Spleen (tissue), 11 donors: Measurements from ENCODE around the gene HGF. TPM values are rescaled to one million over a fixed set of nuclear protein-coding genes. Genes with fewer than 3 reads are reported as not detected.

ENCODE experiments used
- DNase-seq: peaks from one replicate; pipeline ENCODE4 v3.0.0-alpha.2; 2020
- H3K27ac ChIP-seq, 8 donors: fragments of 200-600 bp; sonication (generic) in 7 of 8; 1 replicate in 4 of 8; 2 replicates in 4 of 8; pipeline versions ENCODE4 v1.5.0 to v1.8.0; 2016 to 2021; ENCODE audit warnings: inconsistent platforms in 4 of 8, mild to moderate bottlenecking in 4 of 8, moderate library complexity in 1 of 8
- H3K27me3 ChIP-seq, 7 donors: fragments of 200-600 bp; sonication (generic) in 6 of 7; replicated peaks in 1 of 7; 1 replicate in 4 of 7; 2 replicates in 3 of 7; pipeline versions ENCODE4 v1.5.0 to v1.8.0; 2016 to 2021; ENCODE audit warnings: inconsistent platforms in 3 of 7, mild to moderate bottlenecking in 1 of 7
- H3K36me3 ChIP-seq, 6 donors: fragments of 200-600 bp; sonication (generic) in 5 of 6; 1 replicate in 4 of 6; 2 replicates in 2 of 6; pipeline versions ENCODE4 v1.5.0 to v1.8.0; 2016 to 2021; ENCODE audit warnings: inconsistent platforms in 2 of 6
- H3K4me1 ChIP-seq, 6 donors: fragments of 200-600 bp; sonication (generic) in 5 of 6; 1 replicate in 3 of 6; 2 replicates in 3 of 6; pipeline versions ENCODE4 v1.5.0 to v1.8.0; 2016 to 2021; ENCODE audit warnings: inconsistent platforms in 3 of 6
- H3K4me3 ChIP-seq, 8 donors: fragments of 200-600 bp; sonication (generic) in 7 of 8; 1 replicate in 4 of 8; 2 replicates in 4 of 8; pipeline versions ENCODE4 v1.5.0 to v1.8.0; 2016 to 2021; ENCODE audit warnings: inconsistent platforms in 4 of 8, mild to moderate bottlenecking in 4 of 8, moderate library complexity in 2 of 8
- H3K9me3 ChIP-seq, 8 donors: fragments of 200-600 bp; sonication (generic) in 7 of 8; 1 replicate in 4 of 8; 2 replicates in 4 of 8; pipeline versions ENCODE4 v1.5.0 to v1.8.0; 2016 to 2021; ENCODE audit warnings: inconsistent platforms in 4 of 8
- POLR2A ChIP-seq, 3 donors: fragments of 450-650 bp; IDR thresholded peaks; one replicate each; pipeline ENCODE4 v1.5.1; 2017; ENCODE audit warnings: antibody characterized with exemption in 3 of 3, mild to moderate bottlenecking in 1 of 3
- POLR2AphosphoS5 ChIP-seq, 3 donors: sonication (generic); formaldehyde crosslinking; IDR thresholded peaks; one replicate each; pipeline ENCODE4 v1.5.1; 2017; ENCODE audit warnings: antibody characterized with exemption in 3 of 3
- WGBS, 5 donors: extraction: QIAGEN DNeasy Blood & Tissue Kit in 3 of 5; methylation state at CpG; one replicate each; pipeline versions ENCODE4 v1.1.5 to v1.1.7; 2013 to 2018; 5-methylcytosine and 5-hydroxymethylcytosine counted together
- intact Hi-C: fragments of 100-400 bp; cut with DNase I; formaldehyde crosslinking; loops from one replicate; pipeline ENCODE4 v1.15.0; 2023; ENCODE audit warnings: low total_unique reads
- polyA plus RNA-seq, 3 donors: library from polyadenylated mRNA; stranded (reverse); fragments of 200-250 nt; gene quantifications; one replicate each; pipeline ENCODE4 v1.2.1, GENCODE V29; 2013
- total RNA-seq, 7 donors: library from RNA; depleted of rRNA in 3 of 7; stranded (reverse); fragments of >200 nt in 3 of 7; fragmentation: NEBNext Ultra II Directional in 4 of 7; extraction: Animal tissue kit (Norgen Biotek cat#: 25700) in 4 of 7; gene quantifications; one replicate each; pipeline versions ENCODE4 v1.1.0 to v1.2.1, GENCODE V29; 2016 to 2021
- TF ChIP-seq, protein P1 (sequence below), 11 experiments: fragments of 200-600 bp in 7 of 11; fragments of 450-650 bp in 4 of 11; sonication (generic) in 4 of 11; IDR thresholded peaks in 8 of 11; conservative IDR thresholded peaks in 3 of 11; 1 replicate in 7 of 11; 2 replicates in 4 of 11; pipeline versions ENCODE4 v1.4.0 to v1.8.0; 2016 to 2021; ENCODE audit warnings: antibody characterized with exemption in 11 of 11, inconsistent platforms in 4 of 11, mild to moderate bottlenecking in 1 of 11
- donor health status: healthy with polysubstance abuse.
- donor health status: DM: no; HTN: no; CAD: no; lungs with moderate emphysema.
- donor health status: DM: no; HTN: no; CAD: no.
- donor health status: Bipolar disorder and iron deficiency.
- donor health status: healthy.
- donor health status: DM: no; HTN: no; CAD: no.
- donor health status: DM: yes; HTN: yes; CAD: no.

Gene HGF
- total and polyA plus RNA-seq, 10 donors, result 0.80 to 33.6 (median 18.6) TPM

DNA sequence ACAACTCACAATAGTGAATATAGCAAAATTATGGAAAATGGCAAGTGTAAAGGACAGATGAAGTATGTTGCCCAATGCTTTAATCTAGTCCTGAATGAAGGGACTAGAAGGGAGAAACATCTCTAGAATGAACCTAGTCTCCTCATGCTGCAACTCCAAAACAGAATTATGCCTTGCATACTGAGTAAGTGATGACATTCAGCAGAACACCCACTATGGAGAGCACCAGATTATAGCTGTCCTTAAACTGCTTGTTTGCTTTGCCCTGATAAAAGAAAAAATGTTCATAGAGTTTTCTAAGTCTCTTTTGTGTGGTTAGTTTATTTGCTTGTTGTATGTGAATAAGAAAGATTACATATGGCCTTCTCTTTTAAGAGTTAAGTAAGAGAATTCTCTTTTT is 7.8 kb upstream of the HGF start:
- no peak for DNase-seq
- Histone ChIP-seq H3K36me3 (no peaks in the 10 kb centered on the region), H3K9me3 (no peaks in the 10 kb centered on the region), H3K4me1 (peaks cover 0 to 21% (median 0%) of the 10 kb centered on the region in 6 donors), H3K4me3 (no peak overlapping the region), H3K27me3 (no peaks in the 10 kb centered on the region), H3K27ac (no peak overlapping the region)
- no peak for TF ChIP-seq POLR2AphosphoS5 (IDR thresholded peaks at IDR 0.05)
- TF ChIP-seq POLR2A (IDR thresholded peaks at IDR 0.05), result no peak
- TF ChIP-seq, protein P1, sequence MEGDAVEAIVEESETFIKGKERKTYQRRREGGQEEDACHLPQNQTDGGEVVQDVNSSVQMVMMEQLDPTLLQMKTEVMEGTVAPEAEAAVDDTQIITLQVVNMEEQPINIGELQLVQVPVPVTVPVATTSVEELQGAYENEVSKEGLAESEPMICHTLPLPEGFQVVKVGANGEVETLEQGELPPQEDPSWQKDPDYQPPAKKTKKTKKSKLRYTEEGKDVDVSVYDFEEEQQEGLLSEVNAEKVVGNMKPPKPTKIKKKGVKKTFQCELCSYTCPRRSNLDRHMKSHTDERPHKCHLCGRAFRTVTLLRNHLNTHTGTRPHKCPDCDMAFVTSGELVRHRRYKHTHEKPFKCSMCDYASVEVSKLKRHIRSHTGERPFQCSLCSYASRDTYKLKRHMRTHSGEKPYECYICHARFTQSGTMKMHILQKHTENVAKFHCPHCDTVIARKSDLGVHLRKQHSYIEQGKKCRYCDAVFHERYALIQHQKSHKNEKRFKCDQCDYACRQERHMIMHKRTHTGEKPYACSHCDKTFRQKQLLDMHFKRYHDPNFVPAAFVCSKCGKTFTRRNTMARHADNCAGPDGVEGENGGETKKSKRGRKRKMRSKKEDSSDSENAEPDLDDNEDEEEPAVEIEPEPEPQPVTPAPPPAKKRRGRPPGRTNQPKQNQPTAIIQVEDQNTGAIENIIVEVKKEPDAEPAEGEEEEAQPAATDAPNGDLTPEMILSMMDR (IDR thresholded peaks at IDR 0.05 in 8 of 11, conservative IDR thresholded peaks at IDR 0.05 in 3 of 11), result no peak
- intact Hi-C loops, result no loop called here

DNA sequence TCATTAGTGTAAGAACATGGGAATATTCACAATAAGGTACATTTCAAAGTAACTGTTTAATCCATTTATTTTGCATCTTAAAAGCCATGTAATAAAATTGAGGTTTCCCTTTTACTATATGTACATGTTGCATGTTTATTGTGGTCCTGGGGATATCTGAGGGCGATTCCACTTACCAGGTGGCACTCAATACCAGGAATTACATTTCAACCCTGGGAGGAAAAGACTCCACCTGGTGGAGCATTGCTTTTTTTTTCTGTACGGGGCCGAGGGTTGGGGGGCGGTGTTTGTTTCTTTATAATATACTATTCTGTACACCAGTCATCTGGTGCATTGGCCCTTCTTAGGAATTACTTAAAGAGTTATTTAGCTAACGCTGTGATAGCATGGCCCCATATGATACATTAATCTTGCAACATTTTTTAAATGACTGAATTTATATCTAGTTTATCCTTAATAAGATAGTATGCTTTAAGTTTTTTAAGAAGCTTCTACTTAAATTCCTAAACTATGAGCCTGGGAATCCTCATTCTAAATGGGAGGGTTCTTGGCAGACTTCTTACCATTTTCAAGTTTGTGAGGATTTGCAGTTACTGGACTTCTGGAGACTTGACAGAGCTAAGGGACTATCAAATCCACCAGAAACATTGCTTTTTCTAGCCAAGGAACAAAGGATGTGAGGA is 7.2 kb upstream of the HGF start:
- WGBS, 5 donors, result 67 to 82% (median 69%) methylated on average over 5 of the region's 5 CpGs
- intact Hi-C loops, result no loop called here
- Histone ChIP-seq H3K9me3 (no peaks in the 10 kb centered on the region), H3K27me3 (no peaks in the 10 kb centered on the region), H3K4me1 (peaks cover 0 to 21% (median 0%) of the 10 kb centered on the region in 6 donors), H3K4me3 (no peak overlapping the region), H3K36me3 (no peaks in the 10 kb centered on the region), H3K27ac (peak overlapping the region in 3 of 8 donors; percentile 22 to 53 (median 39))
- TF ChIP-seq, protein P1 (IDR thresholded peaks at IDR 0.05 in 8 of 11, conservative IDR thresholded peaks at IDR 0.05 in 3 of 11), result no peak
- TF ChIP-seq POLR2AphosphoS5 (IDR thresholded peaks at IDR 0.05), result no peak
- no peak for TF ChIP-seq POLR2A (IDR thresholded peaks at IDR 0.05)
- no peak for DNase-seq

DNA sequence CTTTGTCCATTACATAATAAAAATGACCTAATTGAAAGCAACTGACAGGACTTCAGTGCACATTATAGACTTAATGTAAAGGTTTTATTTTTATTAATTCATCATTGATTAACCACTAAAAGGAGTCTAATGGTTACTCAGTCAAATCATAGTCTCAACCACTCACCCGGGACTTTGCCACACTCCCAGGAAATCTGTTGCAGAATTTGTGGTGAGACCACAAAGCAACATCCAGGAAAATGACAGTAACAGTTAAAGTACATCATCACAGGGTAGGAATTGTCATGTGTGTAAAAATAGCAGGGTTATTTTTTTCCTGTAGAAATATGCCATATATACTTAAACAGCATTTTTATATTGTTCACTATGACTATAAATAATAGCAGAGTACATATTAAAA is 6.3 kb upstream of the HGF start:
- DNase-seq, result no peak
- WGBS, 5 donors, result 17 to 50% (median 33%) methylated on average over 1 of the region's 1 CpG
- H3K4me3 ChIP-seq, result no peak overlapping the region
- H3K4me1 ChIP-seq, result peaks cover 0 to 24% (median 0%) of the 10 kb centered on the region in 6 donors
- intact Hi-C loops, result no loop called here
- no peaks in the 10 kb centered on the region for H3K27me3 ChIP-seq
- H3K9me3 ChIP-seq, result no peaks in the 10 kb centered on the region
- TF ChIP-seq POLR2AphosphoS5 (IDR thresholded peaks at IDR 0.05) (no peak), POLR2A (IDR thresholded peaks at IDR 0.05) (no peak)
- TF ChIP-seq, protein P1 (IDR thresholded peaks at IDR 0.05 in 8 of 11, conservative IDR thresholded peaks at IDR 0.05 in 3 of 11), result no peak
- H3K27ac ChIP-seq, result peak overlapping the region in 3 of 8 donors; percentile 28 to 53 (median 39)
- no peaks in the 10 kb centered on the region for H3K36me3 ChIP-seq

DNA sequence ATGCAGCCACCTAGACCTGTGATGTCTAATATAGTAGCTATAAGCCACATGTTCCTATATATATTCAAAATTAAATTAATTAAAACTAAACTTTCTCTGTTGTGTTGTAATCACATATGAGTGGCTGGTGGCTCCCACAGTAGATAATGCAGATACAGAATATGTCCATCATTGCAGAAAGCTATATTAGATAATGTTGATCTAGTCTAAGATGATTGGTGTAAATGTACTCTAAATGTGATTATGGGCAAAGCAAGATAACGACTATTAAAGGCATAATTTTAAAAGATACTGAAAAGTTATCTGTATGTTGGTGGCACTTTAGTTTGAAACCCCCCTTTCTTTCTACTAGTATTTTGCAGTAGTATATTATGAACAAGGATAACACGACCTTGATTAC is 5.7 kb upstream of the HGF start:
- no peaks in the 10 kb centered on the region for H3K36me3 ChIP-seq
- H3K27me3 ChIP-seq, result no peaks in the 10 kb centered on the region
- DNase-seq, result no peak
- H3K9me3 ChIP-seq, result no peaks in the 10 kb centered on the region
- no peak for TF ChIP-seq POLR2AphosphoS5 (IDR thresholded peaks at IDR 0.05)
- TF ChIP-seq, protein P1 (IDR thresholded peaks at IDR 0.05 in 8 of 11, conservative IDR thresholded peaks at IDR 0.05 in 3 of 11), result no peak
- no peak for TF ChIP-seq POLR2A (IDR thresholded peaks at IDR 0.05)
- 72 to 88% (median 79%) methylated on average over 2 of the region's 2 CpGs for WGBS, 5 donors
- peak overlapping the region in 2 of 8 donors; percentile 28 to 53 for H3K27ac ChIP-seq
- no peak overlapping the region for H3K4me3 ChIP-seq
- H3K4me1 ChIP-seq, result peaks cover 0 to 30% (median 0%) of the 10 kb centered on the region in 6 donors
- intact Hi-C loops, result no loop called here
